Mononuclear cell (primary cell): ENCODE data around the gene MANEA. TPM values are rescaled to one million over a fixed set of nuclear protein-coding genes. Genes with fewer than 3 reads are reported as not detected.

ENCODE experiments used
- H3K27me3 ChIP-seq: 2 replicates; pipeline ENCODE4 v1.6.0; 2011; ENCODE audit warnings: low read length, control low read depth; ENCODE audit not compliant: insufficient read depth
- H3K4me1 ChIP-seq: 2 replicates; pipeline ENCODE4 v1.5.1; 2011; ENCODE audit warnings: mild to moderate bottlenecking, low read length, control low read depth; ENCODE audit not compliant: insufficient read depth
- H3K4me3 ChIP-seq: 2 replicates; pipeline ENCODE4 v1.5.1; 2011; ENCODE audit warnings: mild to moderate bottlenecking, low read length, moderate library complexity
- H3K9me3 ChIP-seq: 2 replicates; pipeline ENCODE4 v1.5.1; 2011; ENCODE audit warnings: low read depth, mild to moderate bottlenecking, control low read depth, low read length
- total RNA-seq: library from RNA; depleted of rRNA; stranded (reverse); fragments of >200 nt; gene quantifications from one replicate; pipeline ENCODE4 v1.2.3, GENCODE V29; 2012

Gene MANEA
- total RNA-seq, 1 donor = 5.5 TPM

DNA sequence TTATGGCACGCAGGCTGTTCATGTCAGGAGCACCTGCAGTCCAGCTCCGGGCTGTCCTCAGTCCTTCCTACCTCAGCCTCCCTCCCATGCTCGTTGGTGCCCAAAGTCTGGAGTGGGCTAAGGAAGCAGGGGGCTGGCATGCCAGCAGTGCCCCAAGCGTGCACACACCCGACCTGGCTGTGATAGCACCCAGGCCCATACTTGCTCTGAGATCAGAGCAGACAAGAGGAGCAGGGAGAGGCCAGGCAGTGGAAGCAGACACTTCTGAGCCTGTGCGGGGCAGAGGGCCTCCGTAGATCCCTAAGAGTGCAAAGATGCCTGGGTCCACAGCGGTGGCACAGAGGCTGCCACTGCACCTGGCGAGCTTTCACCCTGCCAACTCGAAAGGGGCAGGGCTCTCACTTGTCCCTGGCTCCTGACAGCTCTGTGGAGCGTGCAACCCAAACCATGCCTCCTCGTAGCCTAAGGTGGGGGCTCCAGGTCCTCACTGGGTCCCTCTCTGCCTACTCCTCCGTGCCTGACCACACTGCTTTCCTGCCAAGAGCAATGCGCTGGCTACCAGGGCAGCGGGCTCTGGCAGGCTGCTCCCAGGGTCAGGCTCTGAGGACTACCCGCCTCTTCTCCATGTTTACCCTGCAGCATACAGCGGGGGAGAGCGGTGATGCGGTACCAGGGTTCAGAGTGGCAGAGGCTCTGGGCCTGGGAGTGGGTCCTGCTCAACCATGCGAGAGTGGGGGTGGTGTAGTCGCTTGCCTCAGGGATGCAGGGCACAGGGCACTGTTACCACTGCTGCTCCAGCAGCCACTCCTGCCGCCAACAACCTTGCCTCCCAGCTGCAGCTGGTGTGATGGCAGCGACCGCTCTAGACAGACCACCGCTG lies 59.5 kb downstream of the MANEA start:
- no peaks in the 10 kb centered on the region for H3K4me1 ChIP-seq
- no peak overlapping the region for H3K4me3 ChIP-seq
- H3K27me3 ChIP-seq = no peaks in the 10 kb centered on the region
- no peaks in the 10 kb centered on the region for H3K9me3 ChIP-seq

DNA sequence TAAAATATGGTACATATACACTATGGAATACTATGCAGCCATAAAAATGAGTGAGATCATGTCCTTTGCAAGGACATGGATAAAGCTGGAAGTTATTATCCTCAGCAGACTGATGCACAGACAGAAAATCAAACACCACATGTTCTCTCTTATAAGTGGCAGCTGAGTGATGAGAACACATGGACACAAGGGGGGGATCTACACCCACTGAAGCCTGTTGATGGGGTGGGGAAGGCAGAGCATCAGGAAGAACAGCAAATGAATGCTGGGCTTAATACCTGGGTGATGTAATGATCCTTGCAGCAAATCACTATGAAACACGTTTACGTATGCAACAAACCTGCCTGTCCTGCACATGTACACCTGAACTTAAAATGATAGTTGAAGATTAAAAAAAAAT lies 71.3 kb downstream of the MANEA start:
- no peaks in the 10 kb centered on the region for H3K27me3 ChIP-seq
- H3K9me3 ChIP-seq = no peaks in the 10 kb centered on the region
- no peaks in the 10 kb centered on the region for H3K4me1 ChIP-seq
- no peak overlapping the region for H3K4me3 ChIP-seq

- Histone ChIP-seq H3K4me1 (no peaks in the 10 kb centered on the region), H3K4me3 (no peak overlapping the region), H3K9me3 (no peaks in the 10 kb centered on the region), H3K27me3 (no peaks in the 10 kb centered on the region)
Measured at GRCh38 chr6:95649451-95649850, 72.1 kb downstream of the MANEA start.

DNA sequence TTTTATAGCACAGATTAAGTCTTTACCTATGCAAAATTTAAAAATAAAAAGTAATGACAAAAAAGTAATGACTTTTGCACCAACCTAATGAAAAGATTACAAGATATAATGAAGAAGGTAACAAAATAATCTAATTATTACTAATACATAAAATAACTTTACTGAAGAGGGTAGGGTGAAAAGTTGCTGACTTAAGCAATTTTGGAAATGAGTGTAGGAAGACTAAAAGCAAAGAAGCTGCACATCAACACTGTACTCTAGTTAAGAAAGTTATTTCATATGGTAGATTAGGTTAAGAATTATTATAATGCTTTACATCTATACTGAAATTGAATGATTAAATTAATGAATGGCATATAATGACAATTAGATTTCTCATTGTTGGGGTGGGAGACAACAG lies 76.8 kb downstream of the MANEA start:
- Histone ChIP-seq H3K4me3 (no peak overlapping the region), H3K4me1 (no peaks in the 10 kb centered on the region), H3K9me3 (no peaks in the 10 kb centered on the region), H3K27me3 (no peaks in the 10 kb centered on the region)

DNA sequence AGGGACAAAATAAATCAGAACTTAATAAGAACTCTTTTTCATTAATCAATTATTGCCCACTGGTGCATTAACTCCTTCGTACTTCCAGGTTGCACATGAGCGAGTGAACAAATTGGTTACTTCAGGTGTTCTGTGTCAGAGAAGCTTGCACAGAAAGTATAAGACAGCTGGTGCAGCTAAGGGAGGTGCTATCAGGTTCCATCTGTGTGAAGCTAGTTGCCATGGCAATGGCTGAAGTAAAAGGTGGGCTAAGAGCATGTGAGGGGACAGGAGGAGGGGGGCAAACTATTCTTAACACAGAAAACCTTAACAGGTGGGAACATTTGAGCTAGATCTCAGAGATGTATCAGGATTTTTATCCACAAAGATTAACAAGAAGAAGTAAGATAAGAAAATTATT lies 81.6 kb downstream of the MANEA start:
- H3K4me3 ChIP-seq = no peak overlapping the region
- H3K27me3 ChIP-seq = no peaks in the 10 kb centered on the region
- no peaks in the 10 kb centered on the region for H3K4me1 ChIP-seq
- no peaks in the 10 kb centered on the region for H3K9me3 ChIP-seq
